LNCAP (cell line): ENCODE results near the gene ZNF845.

Experiments
- TF ChIP-seq, protein P1 (sequence below): fragments of 450-650 bp; IDR thresholded peaks from 2 replicates; pipeline ENCODE4 v1.5.1; 2017; ENCODE audit warnings: mild to moderate bottlenecking

The ZNF845 gene

DNA sequence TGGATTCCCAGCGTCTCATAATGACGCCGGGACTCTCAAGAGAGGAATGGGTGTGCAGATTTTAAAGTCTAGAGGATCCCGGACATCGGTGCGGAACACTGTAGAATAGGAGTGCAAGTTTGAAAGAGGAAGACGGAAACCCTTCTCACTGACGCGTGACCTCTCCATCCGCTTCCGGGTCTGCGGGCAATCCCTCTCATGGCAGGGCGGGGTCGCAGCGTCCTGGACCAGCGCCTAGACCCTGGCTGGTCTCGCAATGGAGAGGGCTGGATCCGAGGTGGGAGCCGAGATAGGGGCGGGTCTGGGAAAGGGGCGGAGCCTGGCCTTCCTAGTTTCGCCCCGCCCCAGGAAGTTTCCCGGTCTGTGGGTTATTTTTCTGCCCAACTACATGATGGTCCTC lies 4.6 kb upstream of the ZNF845 start:
- TF ChIP-seq, protein P1, sequence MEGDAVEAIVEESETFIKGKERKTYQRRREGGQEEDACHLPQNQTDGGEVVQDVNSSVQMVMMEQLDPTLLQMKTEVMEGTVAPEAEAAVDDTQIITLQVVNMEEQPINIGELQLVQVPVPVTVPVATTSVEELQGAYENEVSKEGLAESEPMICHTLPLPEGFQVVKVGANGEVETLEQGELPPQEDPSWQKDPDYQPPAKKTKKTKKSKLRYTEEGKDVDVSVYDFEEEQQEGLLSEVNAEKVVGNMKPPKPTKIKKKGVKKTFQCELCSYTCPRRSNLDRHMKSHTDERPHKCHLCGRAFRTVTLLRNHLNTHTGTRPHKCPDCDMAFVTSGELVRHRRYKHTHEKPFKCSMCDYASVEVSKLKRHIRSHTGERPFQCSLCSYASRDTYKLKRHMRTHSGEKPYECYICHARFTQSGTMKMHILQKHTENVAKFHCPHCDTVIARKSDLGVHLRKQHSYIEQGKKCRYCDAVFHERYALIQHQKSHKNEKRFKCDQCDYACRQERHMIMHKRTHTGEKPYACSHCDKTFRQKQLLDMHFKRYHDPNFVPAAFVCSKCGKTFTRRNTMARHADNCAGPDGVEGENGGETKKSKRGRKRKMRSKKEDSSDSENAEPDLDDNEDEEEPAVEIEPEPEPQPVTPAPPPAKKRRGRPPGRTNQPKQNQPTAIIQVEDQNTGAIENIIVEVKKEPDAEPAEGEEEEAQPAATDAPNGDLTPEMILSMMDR: no peak

DNA sequence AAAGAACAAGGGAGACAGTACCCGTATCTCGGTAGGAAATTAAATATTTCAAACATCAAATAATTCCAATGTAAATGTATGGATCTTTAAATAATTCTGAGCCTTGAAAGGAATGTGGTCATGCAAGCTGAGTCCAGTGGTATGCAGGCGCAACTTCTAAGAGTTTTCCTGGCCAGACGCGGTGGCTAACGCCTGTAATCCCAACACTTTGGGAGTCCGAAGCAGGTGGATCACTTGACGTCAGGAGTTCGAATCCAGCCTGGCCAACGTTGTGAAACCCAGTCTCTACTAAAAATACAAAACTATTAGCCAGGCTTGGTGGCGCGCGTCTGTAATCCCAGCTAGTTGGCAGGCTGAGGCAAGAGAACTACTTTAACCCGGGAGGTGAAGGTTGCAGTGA lies 1.1 kb upstream of the ZNF845 start:
- TF ChIP-seq, protein P1: no peak

DNA sequence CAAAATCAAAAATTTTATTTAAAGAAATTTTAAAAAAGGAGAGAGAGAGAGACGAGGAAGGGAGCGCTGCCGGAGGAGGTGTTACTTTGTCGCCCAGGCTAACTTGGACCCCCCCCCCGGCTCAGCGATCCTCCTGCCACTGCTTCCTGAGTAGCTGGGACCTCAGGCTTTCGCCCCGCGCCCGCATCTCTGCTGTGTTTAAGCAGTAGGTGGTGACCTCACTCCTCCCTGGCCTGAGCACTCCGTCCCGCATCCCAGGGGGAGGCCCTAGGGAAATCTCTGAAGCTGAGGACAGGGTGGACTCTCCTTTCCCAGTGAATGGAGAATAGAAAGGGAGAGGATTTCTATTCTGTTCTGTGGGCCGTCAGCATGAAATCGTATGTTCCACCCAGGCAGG lies 485 bp upstream of the ZNF845 start:
- TF ChIP-seq, protein P1: no peak

DNA sequence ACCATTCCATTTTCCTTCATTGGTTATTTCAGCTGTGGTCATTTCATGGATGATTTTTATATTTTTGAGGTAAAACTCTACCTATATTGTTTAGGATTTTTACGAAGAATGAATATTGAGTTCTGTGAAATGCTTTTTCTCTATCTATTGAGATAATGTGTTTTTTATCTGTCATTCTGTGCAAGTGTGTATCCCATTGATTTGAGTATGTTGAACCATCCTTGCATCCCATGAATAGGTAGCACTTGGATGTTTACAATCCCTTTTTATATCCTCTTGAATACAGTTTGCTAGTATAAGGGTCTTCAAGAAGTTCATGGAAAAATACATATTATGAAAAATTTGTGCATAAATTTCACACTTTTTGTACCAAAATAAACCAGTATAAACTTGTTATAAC lies 22.2 kb downstream of the ZNF845 start:
- TF ChIP-seq, protein P1: no peak

DNA sequence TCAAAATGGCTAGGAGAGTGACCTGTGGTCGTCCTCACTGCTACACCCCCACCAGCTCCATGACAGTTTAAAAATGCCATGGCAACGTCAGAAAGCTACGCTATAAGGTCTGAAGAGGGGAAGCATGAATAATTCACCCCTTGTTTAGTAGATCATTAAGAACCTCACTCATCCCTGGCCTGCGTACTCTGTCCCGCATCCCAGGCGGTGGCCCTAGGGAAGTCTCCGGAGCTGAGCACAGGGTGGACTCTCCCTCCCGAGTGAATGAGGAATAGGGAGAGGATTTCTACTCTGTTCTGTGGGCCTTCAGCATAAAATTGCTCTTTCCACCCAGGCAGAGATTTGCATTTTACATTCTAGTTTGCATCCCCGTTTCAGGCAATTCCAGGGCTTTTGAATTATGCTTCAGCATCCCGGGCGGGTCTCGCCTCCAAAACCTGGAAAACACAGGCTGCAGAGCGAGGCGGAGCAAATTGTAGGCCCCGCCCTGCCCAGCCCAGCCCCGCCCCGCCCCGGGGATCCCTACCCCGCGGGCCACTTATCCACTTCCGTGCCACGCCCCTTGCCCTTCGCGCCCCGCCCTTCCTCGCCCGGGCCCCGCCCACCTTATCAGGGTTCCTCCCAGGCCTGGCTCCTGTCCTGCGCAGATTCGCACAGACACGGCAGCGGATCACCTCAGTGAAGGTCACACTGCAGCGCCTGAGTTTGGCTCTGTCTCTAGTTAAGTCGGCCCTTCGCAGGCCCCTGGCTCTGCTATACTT lies 24.5 kb downstream of the ZNF845 start:
- TF ChIP-seq, protein P1: no peak

DNA sequence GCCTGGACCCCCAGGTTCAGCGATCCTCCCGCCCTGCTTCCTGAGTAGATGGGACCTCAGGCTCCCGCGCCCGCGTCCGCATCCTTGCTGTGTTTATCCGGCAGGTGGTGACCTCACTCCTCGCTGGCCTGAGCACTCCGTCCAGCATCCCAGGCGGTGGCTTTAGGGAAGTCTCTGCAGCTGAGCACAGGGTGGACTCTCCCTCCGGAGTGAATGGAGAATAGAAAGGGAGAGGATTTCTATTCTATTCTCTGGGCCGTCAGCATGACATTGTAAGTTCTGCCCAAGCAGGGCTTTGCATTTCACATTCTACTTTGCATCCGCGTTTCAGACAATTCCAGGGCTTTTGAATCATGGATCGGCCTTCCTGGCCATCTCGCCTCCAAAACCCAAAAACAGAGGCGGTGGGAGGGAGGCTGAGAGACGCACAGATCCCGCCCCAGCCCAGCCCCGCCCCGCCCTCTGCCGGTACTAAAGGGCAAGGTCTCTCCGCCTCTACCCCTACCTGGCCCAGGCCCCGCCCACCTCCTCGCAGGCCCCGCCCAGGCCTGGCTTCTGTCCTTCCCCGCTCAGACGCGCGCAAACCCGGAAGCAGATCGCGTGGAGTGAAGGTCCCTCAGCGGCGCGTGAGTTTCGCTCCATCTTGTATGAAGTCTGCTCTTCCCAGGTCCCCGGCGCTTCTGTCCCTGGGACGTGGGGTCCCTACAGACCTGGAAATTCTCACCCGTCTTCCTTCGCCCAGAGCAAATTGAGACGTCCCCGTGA lies 31.8 kb downstream of the ZNF845 start, which contains the start of gene ZNF525:
Gene ZNF525 (plus strand): TSS at position 572 of the 765 bp plus-strand sequence. CDS start 6,577 bp downstream, outside the sequence.
- TF ChIP-seq, protein P1: no peak

DNA sequence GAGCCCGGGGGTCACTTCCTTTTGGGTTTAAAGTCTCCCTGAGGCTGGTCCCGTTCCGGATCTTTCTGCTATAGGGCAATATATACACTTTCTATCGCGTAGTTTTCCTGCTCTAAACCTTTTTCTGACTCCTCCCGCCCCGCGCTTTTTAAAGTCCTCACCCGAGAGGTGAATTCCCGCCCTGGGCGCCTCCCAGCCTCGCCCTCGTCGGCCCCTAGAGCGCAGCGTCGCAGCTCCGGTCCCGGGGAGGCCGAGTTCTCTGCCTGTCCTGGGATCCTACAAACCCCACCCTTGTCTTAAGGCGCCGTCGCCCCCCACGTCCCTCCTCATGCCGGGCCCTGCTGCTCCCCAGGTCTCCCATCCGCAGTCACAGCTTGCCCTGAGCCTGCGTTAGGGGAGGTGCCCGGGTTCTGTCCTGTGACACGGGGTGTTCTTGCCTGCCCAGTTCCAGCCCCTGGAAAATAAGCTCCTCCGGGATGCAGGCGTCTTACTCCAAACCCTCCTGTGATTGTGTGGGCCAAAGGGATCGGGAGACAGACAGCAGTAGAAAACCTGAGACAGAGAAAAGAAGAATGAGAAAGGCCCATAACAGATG lies 32.4 kb downstream of the ZNF845 start:
- TF ChIP-seq, protein P1: no peak
